Transverse colon (tissue), 4 donors: ENCODE data around the gene GNAS. TPM values are rescaled to one million over a fixed set of nuclear protein-coding genes. Genes with fewer than 3 reads are reported as not detected.

Experiments used
- DNase-seq: peaks from one replicate; pipeline ENCODE4 v3.0.0-alpha.2; 2019
- H3K27ac ChIP-seq, 4 donors: fragments of 200-600 bp; sonication (generic); 2 replicates each; pipeline ENCODE4 v1.5.1; 2016 to 2018; ENCODE audit warnings: inconsistent platforms in 4 of 4
- H3K27me3 ChIP-seq: fragments of 200-600 bp; sonication (generic); 2 replicates; pipeline ENCODE4 v1.5.1; 2017; ENCODE audit warnings: inconsistent platforms
- H3K36me3 ChIP-seq, 4 donors: fragments of 200-600 bp; sonication (generic); 2 replicates each; pipeline ENCODE4 v1.5.1; 2017 to 2019; ENCODE audit warnings: inconsistent platforms in 4 of 4
- H3K4me1 ChIP-seq, 4 donors: fragments of 200-600 bp; sonication (generic); 2 replicates each; pipeline ENCODE4 v1.5.1; 2017 to 2020; ENCODE audit warnings: inconsistent platforms in 4 of 4
- H3K4me3 ChIP-seq, 4 donors: fragments of 200-600 bp; sonication (generic); 1 replicate in 1 of 4; 2 replicates in 3 of 4; pipeline versions ENCODE4 v1.5.1 to v1.6.1; 2017 to 2019; ENCODE audit warnings: inconsistent platforms in 4 of 4
- H3K9me3 ChIP-seq, 2 donors: fragments of 200-600 bp; sonication (generic); 2 replicates each; pipeline ENCODE4 v1.5.1; 2017 to 2019; ENCODE audit warnings: inconsistent platforms in 2 of 2
- EP300 ChIP-seq: sonication (generic); formaldehyde crosslinking; IDR thresholded peaks from one replicate; pipeline ENCODE4 v1.6.1; 2017; ENCODE audit warnings: antibody characterized with exemption, low read depth
- POLR2A ChIP-seq: fragments of 450-650 bp; IDR thresholded peaks from one replicate; pipeline ENCODE4 v1.6.1; 2016; ENCODE audit warnings: antibody characterized with exemption, mild to moderate bottlenecking, moderate library complexity
- POLR2AphosphoS5 ChIP-seq, 3 donors: sonication (generic); formaldehyde crosslinking; IDR thresholded peaks; one replicate each; pipeline ENCODE4 v1.6.1; 2016; ENCODE audit warnings: antibody characterized with exemption in 3 of 3
- WGBS, 2 donors: methylation state at CpG; one replicate each; pipeline ENCODE4 v1.1.5; 2018; ENCODE audit warnings: low coverage in 1 of 2; 5-methylcytosine and 5-hydroxymethylcytosine counted together
- in situ Hi-C, 4 donors: fragments of 200-750 bp; cut with MboI; loops; one replicate each; pipeline versions ENCODE4 v1.15.0 to v1.15.1; 2017; ENCODE audit warnings: low sequenced_read_pairs in 3 of 4, low pct_ligation_motif_present in 1 of 4, low pct_unique_long_range_greater_than_20kb in 1 of 4
- intact Hi-C: fragments of 100-400 bp; cut with DNase I; formaldehyde crosslinking; loops from one replicate; pipeline ENCODE4 v1.15.1; 2023; ENCODE audit warnings: low total_unique reads
- total RNA-seq, 4 donors: library from RNA; depleted of rRNA; stranded (reverse); fragments of >200 nt; gene quantifications; one replicate each; pipeline ENCODE4 v1.1.0, GENCODE V29; 2016
- TF ChIP-seq, protein P1 (sequence below), 5 experiments: fragments of 200-600 bp in 3 of 5; fragments of 450-650 bp in 2 of 5; sonication (generic) in 3 of 5; IDR thresholded peaks; 1 replicate in 2 of 5; 2 replicates in 3 of 5; pipeline ENCODE4 v1.5.1; 2016 to 2017; ENCODE audit warnings: antibody characterized with exemption in 5 of 5, inconsistent platforms in 3 of 5, mild to moderate bottlenecking in 2 of 5, moderate library complexity in 1 of 5

GNAS gene
- total RNA-seq, 4 donors from 2014 or later = 501 to 716 (median 535) TPM

DNA sequence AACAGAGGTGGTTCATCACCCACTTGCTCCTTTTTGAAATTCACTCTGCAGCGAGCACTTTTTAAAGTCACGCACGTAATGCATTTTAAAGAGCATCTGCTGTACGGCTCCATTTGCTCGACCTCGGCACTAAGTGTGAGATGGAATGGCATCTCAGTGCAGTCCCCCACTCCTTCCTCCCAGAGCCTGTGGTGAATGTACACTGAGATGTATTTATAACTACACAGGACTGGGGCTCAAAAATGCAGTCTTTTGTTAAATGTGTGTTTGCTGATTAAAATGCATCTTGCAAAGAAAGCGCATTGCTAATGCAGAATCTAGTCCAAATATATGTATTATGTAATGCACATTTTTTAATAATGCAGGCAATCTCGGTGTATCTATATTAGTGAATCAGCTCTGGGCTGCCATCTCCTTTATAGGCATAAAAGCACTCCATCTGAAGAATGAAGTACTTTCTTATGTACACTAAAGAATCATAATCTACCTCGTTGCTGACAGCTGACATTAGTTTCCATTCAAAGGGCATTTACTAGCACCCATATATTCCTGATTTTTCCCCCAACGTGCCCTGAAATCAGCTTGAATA is 15.8 kb upstream of the GNAS start:
- Histone ChIP-seq H3K36me3 (no peaks in the 10 kb centered on the region), H3K4me3 (no peak overlapping the region), H3K4me1 (peaks cover 0 to 7% (median 3%) of the 10 kb centered on the region in 4 donors), H3K27ac (no peak overlapping the region), H3K27me3 (peaks cover 35% of the 10 kb centered on the region), H3K9me3 (no peaks in the 10 kb centered on the region)
- no peak for TF ChIP-seq EP300
- TF ChIP-seq, protein P1, sequence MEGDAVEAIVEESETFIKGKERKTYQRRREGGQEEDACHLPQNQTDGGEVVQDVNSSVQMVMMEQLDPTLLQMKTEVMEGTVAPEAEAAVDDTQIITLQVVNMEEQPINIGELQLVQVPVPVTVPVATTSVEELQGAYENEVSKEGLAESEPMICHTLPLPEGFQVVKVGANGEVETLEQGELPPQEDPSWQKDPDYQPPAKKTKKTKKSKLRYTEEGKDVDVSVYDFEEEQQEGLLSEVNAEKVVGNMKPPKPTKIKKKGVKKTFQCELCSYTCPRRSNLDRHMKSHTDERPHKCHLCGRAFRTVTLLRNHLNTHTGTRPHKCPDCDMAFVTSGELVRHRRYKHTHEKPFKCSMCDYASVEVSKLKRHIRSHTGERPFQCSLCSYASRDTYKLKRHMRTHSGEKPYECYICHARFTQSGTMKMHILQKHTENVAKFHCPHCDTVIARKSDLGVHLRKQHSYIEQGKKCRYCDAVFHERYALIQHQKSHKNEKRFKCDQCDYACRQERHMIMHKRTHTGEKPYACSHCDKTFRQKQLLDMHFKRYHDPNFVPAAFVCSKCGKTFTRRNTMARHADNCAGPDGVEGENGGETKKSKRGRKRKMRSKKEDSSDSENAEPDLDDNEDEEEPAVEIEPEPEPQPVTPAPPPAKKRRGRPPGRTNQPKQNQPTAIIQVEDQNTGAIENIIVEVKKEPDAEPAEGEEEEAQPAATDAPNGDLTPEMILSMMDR (IDR thresholded peaks at IDR 0.05) = no peak
- intact Hi-C loops (no loop called here), in situ Hi-C loops (loop anchor here in 2 of 4 donors (25.0 kb wide), 2 partner anchors 349 to 599 kb away; partner anchors contain the start of gene ANKRD60 (in 1 of the 2))
- WGBS, 2 donors = 75 to 79% methylated on average over 9 to 10 of the region's 10 CpGs
- no peak for DNase-seq

DNA sequence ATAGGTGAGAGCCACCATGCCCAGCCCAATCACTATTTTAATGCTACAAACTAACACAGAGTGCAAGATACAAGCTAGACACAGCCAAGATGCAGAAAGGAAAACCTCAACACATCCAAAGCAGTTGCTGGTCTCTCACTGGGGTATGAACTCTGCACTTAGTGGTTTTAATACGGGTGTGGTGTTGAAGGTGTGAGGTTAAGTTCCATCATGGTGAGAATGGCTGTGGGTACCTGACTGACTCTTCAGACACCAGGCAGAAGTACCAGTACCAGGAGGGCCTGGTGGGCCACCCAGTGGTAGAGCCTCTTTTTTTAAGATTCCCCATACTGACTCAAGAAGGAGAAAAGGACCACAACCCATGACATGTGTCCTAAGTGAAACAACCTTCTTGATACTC is 14.8 kb upstream of the GNAS start:
- Histone ChIP-seq H3K9me3 (no peaks in the 10 kb centered on the region), H3K27me3 (peaks cover 45% of the 10 kb centered on the region), H3K4me1 (peaks cover 0 to 7% (median 3%) of the 10 kb centered on the region in 4 donors), H3K36me3 (no peaks in the 10 kb centered on the region), H3K27ac (no peak overlapping the region), H3K4me3 (no peak overlapping the region)
- in situ Hi-C loops (loop anchor here in 2 of 4 donors (25.0 kb wide), 2 partner anchors 350 to 600 kb away; partner anchors contain the start of gene ANKRD60 (in 1 of the 2)), intact Hi-C loops (no loop called here)
- 85% methylated on average over 1 of the region's 1 CpG; no CpG with 5 or more reads in 1 of the 2 donors for WGBS, 2 donors
- TF ChIP-seq POLR2AphosphoS5 (IDR thresholded peaks at IDR 0.05) (no peak), POLR2A (no peak), EP300 (no peak)
- TF ChIP-seq, protein P1 (IDR thresholded peaks at IDR 0.05) = no peak
- DNase-seq = no peak

DNA sequence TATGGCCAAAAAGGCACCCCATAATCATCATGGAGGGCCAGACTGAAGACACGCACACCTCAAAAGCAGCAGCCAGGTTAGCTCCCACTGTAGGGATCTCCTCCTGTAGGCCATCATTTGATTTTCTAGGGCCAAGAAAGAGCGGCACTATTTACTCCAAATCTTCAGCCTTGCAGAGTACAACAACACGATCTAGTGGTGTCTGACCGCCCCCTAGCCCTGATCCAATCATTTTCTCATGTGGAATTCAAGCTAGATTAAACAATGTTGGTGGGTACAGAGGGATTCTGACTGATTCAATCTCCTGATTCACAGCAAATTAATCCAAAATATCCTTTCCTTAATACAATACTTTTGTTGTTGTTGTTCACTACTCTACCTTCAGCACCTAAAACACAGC is 14.3 kb upstream of the GNAS start:
- no peak for DNase-seq
- Histone ChIP-seq H3K9me3 (no peaks in the 10 kb centered on the region), H3K4me3 (no peak overlapping the region), H3K27ac (no peak overlapping the region), H3K27me3 (peaks cover 49% of the 10 kb centered on the region), H3K36me3 (no peaks in the 10 kb centered on the region), H3K4me1 (peaks cover 0 to 7% (median 3%) of the 10 kb centered on the region in 4 donors)
- 83 to 85% methylated on average over 1 to 4 of the region's 4 CpGs for WGBS, 2 donors
- intact Hi-C loops (no loop called here), in situ Hi-C loops (loop anchor here in 2 of 4 donors (25.0 kb wide), 2 partner anchors 351 to 601 kb away; partner anchors contain the start of gene ANKRD60 (in 1 of the 2))
- no peak for TF ChIP-seq POLR2AphosphoS5 (IDR thresholded peaks at IDR 0.05)

DNA sequence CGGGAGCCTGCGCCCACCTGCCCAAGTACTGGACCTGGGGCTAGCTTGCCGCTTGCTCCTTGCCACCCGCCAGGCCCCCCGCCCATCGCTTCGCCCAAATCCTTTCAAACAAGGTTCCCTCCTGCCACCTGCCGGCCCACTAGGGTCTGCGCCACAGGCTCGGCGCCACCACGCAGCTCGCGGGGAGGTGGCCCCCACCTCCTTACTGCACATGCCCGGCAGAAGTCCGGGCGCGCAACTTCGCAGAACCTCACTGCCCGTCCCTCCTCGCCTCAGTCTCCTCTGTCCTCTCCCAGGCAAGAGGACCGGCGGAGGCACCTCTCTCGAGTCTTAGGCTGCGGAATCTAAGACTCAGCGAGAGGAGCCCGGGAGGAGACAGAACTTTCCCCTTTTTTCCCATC is 13.0 kb upstream of the GNAS start:
- TF ChIP-seq POLR2AphosphoS5 (IDR thresholded peaks at IDR 0.05) = no peak
- TF ChIP-seq, protein P1 (IDR thresholded peaks at IDR 0.05) = peak in 4 of 5 experiments; percentile 17 to 26 (median 19)
- no peaks in the 10 kb centered on the region for H3K9me3 ChIP-seq
- WGBS, 2 donors = 58 to 63% methylated on average over 7 to 27 of the region's 27 CpGs
- peaks cover 0 to 7% (median 3%) of the 10 kb centered on the region in 4 donors for H3K4me1 ChIP-seq
- intact Hi-C loops (no loop called here), in situ Hi-C loops (loop anchor here in 2 of 4 donors (25.0 kb wide), 2 partner anchors 352 to 602 kb away; partner anchors contain the start of gene ANKRD60 (in 1 of the 2))
- H3K27ac ChIP-seq = no peak overlapping the region
- H3K27me3 ChIP-seq = peaks cover 55% of the 10 kb centered on the region
- no peaks in the 10 kb centered on the region for H3K36me3 ChIP-seq
- no peak for DNase-seq
- peak overlapping the region in 1 of 4 donors; percentile 13 for H3K4me3 ChIP-seq
